Lower leg skin (tissue), 4 donors: ENCODE measurements around the gene DDX1. TPM values are rescaled to one million over a fixed set of nuclear protein-coding genes. Genes with fewer than 3 reads are reported as not detected.

ENCODE experiments used
- DNase-seq, 2 donors: peaks; one replicate each; pipeline ENCODE4 v3.0.0-alpha.2; 2019; ENCODE audit warnings: low spot score in 2 of 2
- H3K4me3 ChIP-seq: fragments of 200-600 bp; sonication (generic); 2 replicates; pipeline ENCODE4 v1.5.1; 2017; ENCODE audit warnings: mild to moderate bottlenecking, low read depth; ENCODE audit not compliant: poor library complexity, severe bottlenecking
- CTCF ChIP-seq, 3 donors: fragments of 450-650 bp; IDR thresholded peaks; one replicate each; pipeline ENCODE4 v1.5.1; 2016; ENCODE audit warnings: antibody characterized with exemption in 3 of 3, mild to moderate bottlenecking in 3 of 3, moderate library complexity in 2 of 3
- POLR2A ChIP-seq, 2 donors: fragments of 450-650 bp; IDR thresholded peaks; one replicate each; pipeline ENCODE4 v1.6.1; 2016 to 2017; ENCODE audit warnings: antibody characterized with exemption in 2 of 2, mild to moderate bottlenecking in 1 of 2, moderate library complexity in 1 of 2
- WGBS, 2 donors: methylation state at CpG; one replicate each; pipeline ENCODE4 v1.1.5; 2018; 5-methylcytosine and 5-hydroxymethylcytosine counted together
- intact Hi-C: fragments of 100-400 bp; cut with DNase I; formaldehyde crosslinking; loops from one replicate; pipeline ENCODE4 v1.15.0; 2023; ENCODE audit warnings: low total_unique reads
- total RNA-seq, 4 donors: library from RNA; depleted of rRNA; stranded (reverse); fragments of >200 nt; gene quantifications; one replicate each; pipeline ENCODE4 v1.1.0, GENCODE V29; 2016

Gene DDX1
- total RNA-seq, 4 donors from 2014 or later: 38.8 to 55.5 (median 44.4) TPM

DNA sequence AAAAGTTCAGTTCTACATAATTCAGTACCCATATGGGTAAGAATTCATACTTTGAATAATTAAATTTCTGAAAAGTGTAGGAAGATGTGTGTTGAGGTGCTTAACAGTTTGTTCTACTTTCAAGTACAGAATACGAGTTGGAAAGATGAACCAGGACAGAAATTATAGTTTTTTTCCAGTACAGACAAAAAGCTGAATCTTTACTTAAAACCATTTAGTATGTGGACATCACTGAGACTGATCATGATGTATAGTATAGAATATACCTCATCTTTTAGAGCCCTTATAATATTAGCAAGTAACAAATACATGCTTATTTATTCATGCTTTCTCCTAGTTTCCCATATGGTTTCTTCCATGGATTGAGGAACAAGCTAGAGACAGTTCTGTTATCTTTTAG lies 10.0 kb downstream of the DDX1 start:
- intact Hi-C loops: no loop called here
- no peak overlapping the region for H3K4me3 ChIP-seq
- WGBS, 2 donors: 92 to 100% methylated on average over 1 of the region's 1 CpG
- no peak for DNase-seq
- TF ChIP-seq CTCF (IDR thresholded peaks at IDR 0.05) (no peak), POLR2A (IDR thresholded peaks at IDR 0.05) (no peak)

GRCh38 chr2:15602393-15602792 lies 10.7 kb downstream of the DDX1 start:
- WGBS, 2 donors: 94% methylated on average over 8 of the region's 8 CpGs
- no peak for DNase-seq
- intact Hi-C loops: no loop called here
- H3K4me3 ChIP-seq: no peak overlapping the region
- TF ChIP-seq POLR2A (IDR thresholded peaks at IDR 0.05): no peak
- TF ChIP-seq CTCF (IDR thresholded peaks at IDR 0.05): no peak

GRCh38 chr2:15603044-15603765 lies 11.5 kb downstream of the DDX1 start:
- WGBS, 2 donors: 92 to 93% methylated on average over 3 of the region's 3 CpGs

DNA sequence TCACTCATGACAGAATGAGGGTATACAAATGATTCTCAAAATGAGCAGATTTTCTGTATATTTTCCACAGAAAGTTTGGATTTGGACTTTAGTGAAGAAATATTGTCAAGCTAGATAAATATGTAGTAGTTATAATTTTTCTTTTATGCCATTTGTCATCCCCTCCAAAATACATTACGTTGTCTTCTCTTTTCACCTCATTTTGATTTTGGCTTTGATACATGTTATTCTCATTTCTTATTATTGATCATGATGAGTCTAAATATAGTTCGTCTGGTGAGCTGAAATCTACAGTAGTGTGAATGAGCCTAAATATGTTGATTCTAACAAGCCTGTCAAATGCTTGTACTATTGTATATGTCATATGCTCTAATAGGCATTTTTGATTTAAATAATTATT lies 12.3 kb downstream of the DDX1 start:
- DNase-seq: no peak
- intact Hi-C loops: no loop called here
- no peak for TF ChIP-seq POLR2A (IDR thresholded peaks at IDR 0.05)
- H3K4me3 ChIP-seq: no peak overlapping the region
- WGBS, 2 donors: 95 to 96% methylated on average over 2 of the region's 2 CpGs

More at GRCh38 chr2:15603044-15603765, 11.5 kb downstream of the DDX1 start:
- DNase-seq: no peak
- intact Hi-C loops: no loop called here
- TF ChIP-seq POLR2A (IDR thresholded peaks at IDR 0.05): no peak
- no peak for TF ChIP-seq CTCF (IDR thresholded peaks at IDR 0.05)
- H3K4me3 ChIP-seq: no peak overlapping the region

DNA sequence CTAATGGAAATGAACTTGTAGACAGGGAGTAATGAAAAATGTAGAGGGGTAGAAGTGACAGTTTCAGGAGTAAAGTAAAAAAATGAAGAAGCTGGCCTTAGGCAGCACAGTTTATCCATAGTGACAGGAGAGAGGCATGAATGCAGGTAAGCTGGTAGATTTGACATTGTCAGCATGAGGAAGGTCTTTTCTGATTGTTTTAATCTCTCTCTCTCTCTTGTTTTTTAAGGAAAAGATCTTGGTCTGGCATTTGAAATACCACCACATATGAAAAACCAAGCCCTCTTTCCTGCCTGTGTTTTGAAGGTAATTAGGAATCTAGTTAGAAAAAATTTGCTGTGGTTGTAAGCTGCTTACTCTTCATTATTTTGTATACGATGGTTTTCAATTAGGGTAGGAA lies 14.1 kb downstream of the DDX1 start:
- 39 to 69% methylated on average over 1 of the region's 1 CpG for WGBS, 2 donors
- intact Hi-C loops: no loop called here
- DNase-seq: no peak
- H3K4me3 ChIP-seq: no peak overlapping the region
- TF ChIP-seq CTCF (IDR thresholded peaks at IDR 0.05) (no peak), POLR2A (IDR thresholded peaks at IDR 0.05) (no peak)

DNA sequence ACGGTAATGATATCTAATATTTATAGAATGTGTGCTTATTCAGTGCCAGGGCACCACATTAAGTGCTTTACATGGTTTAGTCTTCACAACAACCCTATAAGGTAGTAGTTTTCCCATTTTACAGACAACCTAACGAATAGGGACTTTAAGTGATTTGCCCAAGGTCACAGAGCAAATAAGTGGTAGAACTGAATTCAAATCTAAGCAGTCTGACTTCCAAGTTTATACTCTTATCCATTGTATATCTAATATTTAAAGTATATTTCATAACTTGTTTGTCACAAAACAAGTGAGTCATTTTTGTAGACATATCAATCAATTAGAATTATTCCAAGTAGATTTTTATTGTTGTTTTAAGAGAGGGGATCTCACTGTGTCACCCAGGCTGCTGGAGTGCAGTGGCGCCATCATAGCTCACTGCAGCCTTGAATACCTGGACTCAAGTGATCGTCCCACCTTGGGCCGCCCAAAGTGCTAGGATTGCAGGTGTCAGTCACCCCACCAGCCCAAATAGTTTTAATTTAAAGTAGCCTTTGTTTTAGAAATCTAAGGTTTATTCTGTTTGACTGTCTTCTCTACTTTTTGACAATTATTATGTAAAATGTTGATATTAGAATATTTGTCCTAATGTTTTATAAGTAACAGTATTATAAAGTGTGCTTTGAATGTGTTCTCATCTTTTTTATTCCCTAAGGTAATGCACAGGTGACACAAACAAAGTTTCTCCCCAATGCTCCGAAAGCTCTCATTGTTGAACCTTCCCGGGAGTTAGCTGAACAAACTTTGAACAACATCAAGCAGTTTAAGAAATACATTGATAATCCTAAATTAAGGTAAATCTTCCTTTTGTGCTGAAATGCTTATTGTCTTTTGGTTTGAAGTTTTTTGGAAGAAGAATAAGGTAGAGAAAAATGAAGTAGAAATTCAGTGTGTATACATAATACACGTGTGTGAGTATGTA lies 15.1 kb downstream of the DDX1 start:
- WGBS, 2 donors: 90 to 92% methylated on average over 8 of the region's 8 CpGs
- H3K4me3 ChIP-seq: no peak overlapping the region
- no peak for DNase-seq
- TF ChIP-seq POLR2A (IDR thresholded peaks at IDR 0.05): no peak
- no peak for TF ChIP-seq CTCF (IDR thresholded peaks at IDR 0.05)
- intact Hi-C loops: no loop called here
